B cell (primary cell): ENCODE measurements around the gene TMEM109. TPM values are rescaled to one million over a fixed set of nuclear protein-coding genes. Genes with fewer than 3 reads are reported as not detected.

ENCODE experiments used
- ATAC-seq: fragments of 200-7000 bp; cut with Tn5 transposase; one replicate; pipeline ENCODE4 v1.10.0; 2021; ENCODE audit warnings: low read depth, mild to moderate bottlenecking, moderate number of reproducible peaks, moderate library complexity
- CTCF ChIA-PET: fragments of 350-600 bp; sonication (Branson Sonifier 250); formaldehyde crosslinking; loops from one replicate; lab custom pipeline; 2021; ENCODE audit warnings: antibody characterized with exemption, inconsistent platforms; lab: Charles Lee
- POLR2A ChIA-PET: fragments of 350-600 bp; sonication (Branson Sonifier 250); formaldehyde crosslinking; loops from one replicate; lab custom pipeline; 2021; ENCODE audit warnings: antibody characterized with exemption; lab: Charles Lee
- DNase-seq: peaks from one replicate; pipeline ENCODE4 v3.0.0; 2013
- H2AFZ ChIP-seq: 2 replicates; pipeline ENCODE4 v1.6.1; 2012; ENCODE audit warnings: mild to moderate bottlenecking, low read depth, low read length; ENCODE audit not compliant: insufficient read depth, poor library complexity, severe bottlenecking
- H3K27ac ChIP-seq, 2 donors: 1 replicate in 1 of 2; 2 replicates in 1 of 2; pipeline ENCODE4 v1.5.1; 2012 to 2013; ENCODE audit warnings: low read length in 2 of 2, mild to moderate bottlenecking in 2 of 2, moderate library complexity in 1 of 2
- H3K27me3 ChIP-seq, 4 experiments: fragments of 200-600 bp in 1 of 4; sonication (generic) in 1 of 4; replicated peaks in 1 of 4; 1 replicate in 2 of 4; 2 replicates in 2 of 4; pipeline versions ENCODE4 v1.6.1 to v1.7.0; 2013 to 2016; ENCODE audit warnings: low read length in 3 of 4, mild to moderate bottlenecking in 2 of 4, mixed read lengths in 1 of 4, moderate library complexity in 1 of 4; ENCODE audit not compliant: insufficient read depth in 4 of 4, control insufficient read depth in 3 of 4; ENCODE audit errors: control extremely low read depth in 1 of 4
- H3K36me3 ChIP-seq, 2 experiments: replicated peaks in 1 of 2; 1 replicate in 1 of 2; 2 replicates in 1 of 2; pipeline versions ENCODE4 v1.6.1 to v1.7.1; 2013; ENCODE audit warnings: low read length in 1 of 2; ENCODE audit not compliant: insufficient read depth in 2 of 2, control insufficient read depth in 1 of 2; ENCODE audit errors: control extremely low read depth in 1 of 2, extremely low read depth in 1 of 2
- H3K4me1 ChIP-seq, 2 donors: fragments of 200-600 bp in 1 of 2; sonication (generic) in 1 of 2; 1 replicate in 1 of 2; 2 replicates in 1 of 2; pipeline versions ENCODE4 v1.5.1 to v1.6.1; 2013 to 2017; ENCODE audit warnings: low read length in 2 of 2; ENCODE audit not compliant: control insufficient read depth in 2 of 2, insufficient read depth in 2 of 2
- H3K4me2 ChIP-seq: replicated peaks from 2 replicates; pipeline ENCODE3; 2012; ENCODE audit warnings: mild to moderate bottlenecking, low read depth, low read length; ENCODE audit not compliant: poor library complexity, severe bottlenecking
- H3K4me3 ChIP-seq, 5 experiments: fragments of 200-600 bp in 1 of 5; sonication (generic) in 1 of 5; 1 replicate in 3 of 5; 2 replicates in 2 of 5; pipeline versions ENCODE4 v1.5.1 to v1.7.0; 2011 to 2016; ENCODE audit warnings: low read length in 4 of 5, mild to moderate bottlenecking in 4 of 5, low read depth in 2 of 5, control low read depth in 1 of 5, moderate library complexity in 1 of 5; ENCODE audit not compliant: insufficient read depth in 1 of 5; ENCODE audit errors: control extremely low read depth in 1 of 5, extremely low read depth in 1 of 5
- H3K79me2 ChIP-seq: fragments of 200-600 bp; sonication (generic); one replicate; pipeline ENCODE4 v1.6.0; 2016; ENCODE audit warnings: low read length; ENCODE audit not compliant: control insufficient read depth, insufficient read depth
- H3K9ac ChIP-seq: fragments of 200-600 bp; sonication (generic); 2 replicates; pipeline ENCODE4 v1.6.1; 2017; ENCODE audit warnings: mild to moderate bottlenecking, low read length, moderate library complexity
- H3K9me3 ChIP-seq, 3 donors: one replicate each; pipeline versions ENCODE4 v1.6.1 to v1.7.1; 2013; ENCODE audit warnings: low read length in 2 of 3; ENCODE audit not compliant: control insufficient read depth in 2 of 3, insufficient read depth in 1 of 3; ENCODE audit errors: control extremely low read depth in 1 of 3
- H4K20me1 ChIP-seq: 2 replicates; pipeline ENCODE4 v1.6.0; 2012; ENCODE audit warnings: mild to moderate bottlenecking, low read length; ENCODE audit not compliant: insufficient read depth, control insufficient read depth, poor library complexity, severe bottlenecking
- H3K27ac Mint-ChIP-seq: one replicate; pipeline ENCODE4 v1.8.0; 2021; ENCODE audit warnings: mixed read lengths
- H3K27me3 Mint-ChIP-seq: one replicate; pipeline ENCODE4 v1.8.0; 2021; ENCODE audit warnings: mixed read lengths
- H3K4me1 Mint-ChIP-seq: one replicate; pipeline ENCODE4 v1.8.0; 2021; ENCODE audit warnings: mixed read lengths
- H3K4me3 Mint-ChIP-seq: one replicate; pipeline ENCODE4 v1.8.0; 2021; ENCODE audit warnings: mixed read lengths
- H3K9me3 Mint-ChIP-seq: one replicate; pipeline ENCODE4 v1.8.0; 2022; ENCODE audit warnings: mixed read lengths; ENCODE audit not compliant: insufficient read depth
- EZH2 ChIP-seq: IDR thresholded peaks from 2 replicates; pipeline ENCODE4 v1.6.1; 2012; ENCODE audit warnings: borderline replicate concordance, low read depth, mild to moderate bottlenecking, moderate library complexity, low read length; ENCODE audit not compliant: insufficient read depth, poor library complexity, severe bottlenecking
- WGBS: methylation state at CpG from one replicate; pipeline ENCODE4 v1.1.5; 2013; ENCODE audit warnings: missing lambda C conversion rate; ENCODE audit not compliant: insufficient coverage; 5-methylcytosine and 5-hydroxymethylcytosine counted together
- intact Hi-C: fragments of 100-400 bp; cut with micrococcal nuclease; formaldehyde crosslinking; loops from one replicate; pipeline ENCODE4 v1.10.0; 2022
- polyA plus RNA-seq: library from polyadenylated mRNA; depleted of rRNA; stranded (reverse); fragments of >200 nt; gene quantifications from 2 replicates; pipeline ENCODE4 v1.2.3, GENCODE V29; 2012
- total RNA-seq, 2 donors: library from RNA; stranded (reverse); fragments of 120-200 nt in 1 of 2; gene quantifications; 1 replicate in 1 of 2; 2 replicates in 1 of 2; pipeline versions ENCODE4 v1.2.3 to v1.2.4, GENCODE V29; 2013 to 2022
- TF ChIP-seq, protein P1 (sequence below): fragments of 200-600 bp; IDR thresholded peaks from one replicate; pipeline ENCODE4 v1.8.0; 2022; ENCODE audit warnings: antibody characterized with exemption, mild to moderate bottlenecking

TMEM109 gene
- total and polyA plus RNA-seq, 2 donors (not counting 1 experiment from before 2014, with no cell fraction given), result 32.0 to 99.4 TPM

- POLR2A ChIA-PET, result interaction anchor here (0.6 to 11.4 kb wide), 2 partner anchors 10 to 87 kb away, joined by 3 to 96 read pairs; partner anchors contain the start of gene TMEM109
- peaks cover 0 to 28% (median 7%) of the 10 kb centered on the region in 4 experiments for H3K27me3 ChIP-seq
- TF ChIP-seq, protein P1, sequence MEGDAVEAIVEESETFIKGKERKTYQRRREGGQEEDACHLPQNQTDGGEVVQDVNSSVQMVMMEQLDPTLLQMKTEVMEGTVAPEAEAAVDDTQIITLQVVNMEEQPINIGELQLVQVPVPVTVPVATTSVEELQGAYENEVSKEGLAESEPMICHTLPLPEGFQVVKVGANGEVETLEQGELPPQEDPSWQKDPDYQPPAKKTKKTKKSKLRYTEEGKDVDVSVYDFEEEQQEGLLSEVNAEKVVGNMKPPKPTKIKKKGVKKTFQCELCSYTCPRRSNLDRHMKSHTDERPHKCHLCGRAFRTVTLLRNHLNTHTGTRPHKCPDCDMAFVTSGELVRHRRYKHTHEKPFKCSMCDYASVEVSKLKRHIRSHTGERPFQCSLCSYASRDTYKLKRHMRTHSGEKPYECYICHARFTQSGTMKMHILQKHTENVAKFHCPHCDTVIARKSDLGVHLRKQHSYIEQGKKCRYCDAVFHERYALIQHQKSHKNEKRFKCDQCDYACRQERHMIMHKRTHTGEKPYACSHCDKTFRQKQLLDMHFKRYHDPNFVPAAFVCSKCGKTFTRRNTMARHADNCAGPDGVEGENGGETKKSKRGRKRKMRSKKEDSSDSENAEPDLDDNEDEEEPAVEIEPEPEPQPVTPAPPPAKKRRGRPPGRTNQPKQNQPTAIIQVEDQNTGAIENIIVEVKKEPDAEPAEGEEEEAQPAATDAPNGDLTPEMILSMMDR, result no peak
- no peak for TF ChIP-seq EZH2
Measured at GRCh38 chr11:60927061-60927592, 13.2 kb downstream of the TMEM109 start.

DNA sequence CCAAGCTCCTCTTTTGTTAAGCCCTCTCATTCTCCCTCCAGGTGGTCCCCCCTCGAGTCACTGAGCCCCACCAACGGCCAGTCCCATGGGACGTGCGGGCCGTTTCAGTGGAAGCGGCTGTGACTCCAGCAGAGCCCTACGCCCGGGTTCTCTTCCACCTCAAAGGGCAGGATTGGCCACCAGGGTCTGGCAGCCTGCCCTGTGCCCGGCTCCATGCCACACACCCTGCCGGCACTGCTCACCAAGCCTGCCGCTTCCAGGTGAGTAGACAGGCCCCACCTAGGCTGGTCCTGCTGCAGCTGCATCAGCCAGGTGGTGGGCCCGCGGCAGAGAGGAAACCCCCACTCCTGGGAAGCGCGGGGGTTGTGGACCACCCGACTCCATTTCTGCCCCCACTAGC, 13.6 kb downstream of the TMEM109 start:
- Mint-ChIP-seq H3K27ac (no peak overlapping the region), H3K27me3 (peaks cover 7% of the 10 kb centered on the region), H3K4me1 (peaks cover 48% of the 10 kb centered on the region), H3K9me3 (no peaks in the 10 kb centered on the region), H3K4me3 (no peak overlapping the region)
- Histone ChIP-seq H3K27me3 (peaks cover 0 to 24% (median 7%) of the 10 kb centered on the region in 4 experiments), H4K20me1 (peaks cover 16% of the 10 kb centered on the region), H3K4me3 (no peak overlapping the region), H3K9me3 (peaks cover 0 to 4% (median 0%) of the 10 kb centered on the region in 3 donors), H3K4me1 (peaks cover 45 to 54% of the 10 kb centered on the region in 2 donors), H3K36me3 (peaks cover 0 to 5% of the 10 kb centered on the region in 2 experiments), H3K79me2 (no peaks in the 10 kb centered on the region), H3K27ac (no peak overlapping the region), H3K9ac (no peak overlapping the region), H3K4me2 (no peak overlapping the region), H2AFZ (no peak overlapping the region)
- no peak for ATAC-seq
- DNase-seq, result no peak
- WGBS, result 90% methylated on average over 11 of the region's 16 CpGs
- TF ChIP-seq, protein P1, result no peak
- intact Hi-C loops, result no loop called here
- ChIA-PET POLR2A (interaction anchor here (0.6 to 11.4 kb wide), 2 partner anchors 11 to 87 kb away, joined by 3 to 96 read pairs; partner anchors contain the start of gene TMEM109), CTCF (interaction anchor here (1.0 to 5.6 kb wide), 2 partner anchors 12 to 43 kb away, joined by 3 to 26 read pairs; partner anchors contain the start of gene TMEM109)

More at GRCh38 chr11:60927061-60927592, 13.2 kb downstream of the TMEM109 start:
- no peak overlapping the region for H3K4me3 ChIP-seq
- peaks cover 40 to 49% of the 10 kb centered on the region in 2 donors for H3K4me1 ChIP-seq
- Mint-ChIP-seq H3K4me1 (peaks cover 46% of the 10 kb centered on the region), H3K27me3 (peaks cover 7% of the 10 kb centered on the region), H3K27ac (no peak overlapping the region), H3K4me3 (no peak overlapping the region), H3K9me3 (no peaks in the 10 kb centered on the region)
- H3K36me3 ChIP-seq, result peaks cover 0 to 9% of the 10 kb centered on the region in 2 experiments
- H4K20me1 ChIP-seq, result peaks cover 20% of the 10 kb centered on the region
- WGBS, result 85% methylated on average over 7 of the region's 8 CpGs
- H3K79me2 ChIP-seq, result no peaks in the 10 kb centered on the region
- CTCF ChIA-PET, result interaction anchor here (1.0 to 5.6 kb wide), 2 partner anchors 12 to 44 kb away, joined by 3 to 26 read pairs; partner anchors contain the start of gene TMEM109
- no peak overlapping the region for H3K4me2 ChIP-seq
- no peak overlapping the region for H3K9ac ChIP-seq
- DNase-seq, result no peak
- H3K9me3 ChIP-seq, result peaks cover 0 to 4% (median 0%) of the 10 kb centered on the region in 3 donors
- intact Hi-C loops, result no loop called here
- no peak overlapping the region for H3K27ac ChIP-seq
- no peak for ATAC-seq
- H2AFZ ChIP-seq, result no peak overlapping the region
